Activated CD8-positive, alpha-beta T cell treated with anti-CD3 and anti-CD28 coated beads for 36 hours (primary cell): Measurements from ENCODE around the gene SERPINH1. TPM values are rescaled to one million over a fixed set of nuclear protein-coding genes. Genes with fewer than 3 reads are reported as not detected.

ENCODE experiments used
- ATAC-seq: fragments of 200-7000 bp; cut with Tn5 transposase; one replicate; pipeline ENCODE4 v1.10.0; 2021; ENCODE audit warnings: mild to moderate bottlenecking, moderate library complexity
- CTCF ChIA-PET: fragments of 350-600 bp; sonication (Branson Sonifier 250); formaldehyde crosslinking; loops from one replicate; lab custom pipeline; 2021; ENCODE audit warnings: antibody characterized with exemption; lab: Charles Lee
- POLR2A ChIA-PET: fragments of 350-600 bp; sonication (Branson Sonifier 250); formaldehyde crosslinking; loops from one replicate; lab custom pipeline; 2021; ENCODE audit warnings: antibody characterized with exemption; lab: Charles Lee
- DNase-seq: peaks from one replicate; pipeline ENCODE4 v3.0.0-alpha.2; 2020
- H3K27ac Mint-ChIP-seq: one replicate; pipeline ENCODE4 v1.8.0; 2021; ENCODE audit warnings: mild to moderate bottlenecking, mixed read lengths
- H3K27me3 Mint-ChIP-seq: one replicate; pipeline ENCODE4 v1.8.0; 2021; ENCODE audit warnings: mixed read lengths
- H3K36me3 Mint-ChIP-seq: one replicate; pipeline ENCODE4 v1.8.0; 2021; ENCODE audit warnings: low read depth, mixed read lengths
- H3K4me1 Mint-ChIP-seq: one replicate; pipeline ENCODE4 v1.8.0; 2021; ENCODE audit warnings: low read depth, mixed read lengths
- H3K4me3 Mint-ChIP-seq: one replicate; pipeline ENCODE4 v1.8.0; 2021; ENCODE audit warnings: mild to moderate bottlenecking, moderate library complexity, mixed read lengths
- H3K9me3 Mint-ChIP-seq: one replicate; pipeline ENCODE4 v1.8.0; 2021; ENCODE audit warnings: mixed read lengths
- intact Hi-C: fragments of 100-400 bp; cut with micrococcal nuclease; formaldehyde crosslinking; loops from one replicate; pipeline ENCODE4 v1.10.0; 2022
- total RNA-seq, 2 experiments: library from RNA; stranded (reverse); gene quantifications; one replicate each; pipeline ENCODE4 v1.2.3, GENCODE V29; 2021
- TF ChIP-seq, protein P1 (sequence below): fragments of 200-600 bp; IDR thresholded peaks from one replicate; pipeline ENCODE4 v1.8.0; 2022; ENCODE audit warnings: antibody characterized with exemption, mild to moderate bottlenecking

Gene SERPINH1
- total RNA-seq, 2 experiments from 2014 or later: 15.7 to 17.7 TPM

DNA sequence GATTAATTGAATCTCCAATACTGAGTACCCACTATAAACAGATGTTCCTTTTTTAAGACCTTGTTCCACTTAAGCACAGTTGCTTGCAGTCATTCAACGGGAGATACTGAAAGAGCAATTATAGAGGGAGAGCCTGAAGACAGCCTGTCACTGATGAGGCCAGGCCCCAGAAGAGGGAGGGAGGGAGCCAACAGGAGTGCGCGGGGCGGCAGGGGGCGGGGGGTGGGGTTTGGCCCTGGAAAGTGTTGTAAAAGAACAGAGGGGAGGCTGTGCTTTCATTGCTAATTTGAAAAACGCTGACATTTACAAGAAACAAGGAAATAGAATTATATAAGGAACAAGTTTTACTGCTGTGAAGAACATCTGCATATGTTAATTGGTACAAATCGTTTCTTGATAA lies 53.7 kb downstream of the SERPINH1 start:
- POLR2A ChIA-PET: interaction anchor here (1.1 kb wide), 1 partner anchor 35 kb away, joined by 3 read pairs; no protein-coding TSS in a partner anchor
- H3K27me3 Mint-ChIP-seq: peaks cover 1% of the 10 kb centered on the region
- no peaks in the 10 kb centered on the region for H3K9me3 Mint-ChIP-seq
- TF ChIP-seq, protein P1, sequence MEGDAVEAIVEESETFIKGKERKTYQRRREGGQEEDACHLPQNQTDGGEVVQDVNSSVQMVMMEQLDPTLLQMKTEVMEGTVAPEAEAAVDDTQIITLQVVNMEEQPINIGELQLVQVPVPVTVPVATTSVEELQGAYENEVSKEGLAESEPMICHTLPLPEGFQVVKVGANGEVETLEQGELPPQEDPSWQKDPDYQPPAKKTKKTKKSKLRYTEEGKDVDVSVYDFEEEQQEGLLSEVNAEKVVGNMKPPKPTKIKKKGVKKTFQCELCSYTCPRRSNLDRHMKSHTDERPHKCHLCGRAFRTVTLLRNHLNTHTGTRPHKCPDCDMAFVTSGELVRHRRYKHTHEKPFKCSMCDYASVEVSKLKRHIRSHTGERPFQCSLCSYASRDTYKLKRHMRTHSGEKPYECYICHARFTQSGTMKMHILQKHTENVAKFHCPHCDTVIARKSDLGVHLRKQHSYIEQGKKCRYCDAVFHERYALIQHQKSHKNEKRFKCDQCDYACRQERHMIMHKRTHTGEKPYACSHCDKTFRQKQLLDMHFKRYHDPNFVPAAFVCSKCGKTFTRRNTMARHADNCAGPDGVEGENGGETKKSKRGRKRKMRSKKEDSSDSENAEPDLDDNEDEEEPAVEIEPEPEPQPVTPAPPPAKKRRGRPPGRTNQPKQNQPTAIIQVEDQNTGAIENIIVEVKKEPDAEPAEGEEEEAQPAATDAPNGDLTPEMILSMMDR: no peak
- ATAC-seq: no peak
- intact Hi-C loops: no loop called here
- no peak overlapping the region for H3K4me3 Mint-ChIP-seq
- no peaks in the 10 kb centered on the region for H3K36me3 Mint-ChIP-seq
- CTCF ChIA-PET: interaction anchor here (0.9 to 1.2 kb wide), 2 partner anchors 12 to 18 kb away, joined by 3 read pairs; no protein-coding TSS in a partner anchor
- H3K27ac Mint-ChIP-seq: no peak overlapping the region
- no peak for DNase-seq
- no peaks in the 10 kb centered on the region for H3K4me1 Mint-ChIP-seq

DNA sequence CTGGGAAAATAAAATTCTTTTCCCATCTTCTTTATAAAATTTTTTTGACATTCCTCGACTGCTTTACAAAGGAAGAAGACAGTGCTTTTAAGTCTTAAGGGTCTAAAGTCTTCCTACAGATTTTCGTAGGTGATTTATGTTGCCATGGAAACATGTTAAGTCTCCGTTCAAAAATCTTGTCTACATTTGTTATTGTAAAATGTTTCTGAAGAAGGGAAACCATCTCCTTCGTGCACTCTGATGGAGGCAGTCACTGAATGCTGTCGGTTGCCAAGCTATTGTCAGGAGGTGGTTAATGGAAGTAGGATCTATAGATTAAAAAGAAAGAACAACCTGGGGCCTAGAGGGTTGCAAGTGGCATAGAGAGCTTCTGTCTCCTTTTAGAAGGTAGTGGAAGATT lies 54.2 kb downstream of the SERPINH1 start:
- peaks cover 1% of the 10 kb centered on the region for H3K27me3 Mint-ChIP-seq
- ChIA-PET POLR2A (interaction anchor here (1.1 kb wide), 1 partner anchor 35 kb away, joined by 3 read pairs; no protein-coding TSS in a partner anchor), CTCF (no interaction called here)
- H3K4me1 Mint-ChIP-seq: no peaks in the 10 kb centered on the region
- DNase-seq: no peak
- H3K36me3 Mint-ChIP-seq: no peaks in the 10 kb centered on the region
- no peaks in the 10 kb centered on the region for H3K9me3 Mint-ChIP-seq
- no peak overlapping the region for H3K27ac Mint-ChIP-seq
- no peak overlapping the region for H3K4me3 Mint-ChIP-seq
- intact Hi-C loops: no loop called here
- TF ChIP-seq, protein P1: no peak
- ATAC-seq: no peak

Other genes with a start within 250 kb of the SERPINH1 start
- 10 to 100 TPM; 16.2 to 18.8 TPM for gene ARRB1, start 210.6 kb upstream of the SERPINH1 start, total RNA-seq
- gene RPS3, start 162.7 kb upstream of the SERPINH1 start, total RNA-seq: 1,000 to 10,000 TPM; 4,906 to 4,954 TPM
- gene KLHL35, start 129.1 kb upstream of the SERPINH1 start, total RNA-seq: under 1 TPM; 0.16 to 0.77 TPM
- gene GDPD5, start 36.3 kb upstream of the SERPINH1 start, total RNA-seq: 10 to 100 TPM in 1 of 2 experiments, 1 to 10 TPM in 1; 7.8 to 11.0 TPM
- not detected for gene MAP6, start 106.8 kb downstream of the SERPINH1 start, total RNA-seq
- gene MOGAT2, start 155.6 kb downstream of the SERPINH1 start, total RNA-seq: not detected
- 1 to 10 TPM; 1.7 to 1.8 TPM for gene DGAT2, start 206.5 kb downstream of the SERPINH1 start, total RNA-seq